ENCODE results near the gene NGLY1.

The NGLY1 gene, protein sequence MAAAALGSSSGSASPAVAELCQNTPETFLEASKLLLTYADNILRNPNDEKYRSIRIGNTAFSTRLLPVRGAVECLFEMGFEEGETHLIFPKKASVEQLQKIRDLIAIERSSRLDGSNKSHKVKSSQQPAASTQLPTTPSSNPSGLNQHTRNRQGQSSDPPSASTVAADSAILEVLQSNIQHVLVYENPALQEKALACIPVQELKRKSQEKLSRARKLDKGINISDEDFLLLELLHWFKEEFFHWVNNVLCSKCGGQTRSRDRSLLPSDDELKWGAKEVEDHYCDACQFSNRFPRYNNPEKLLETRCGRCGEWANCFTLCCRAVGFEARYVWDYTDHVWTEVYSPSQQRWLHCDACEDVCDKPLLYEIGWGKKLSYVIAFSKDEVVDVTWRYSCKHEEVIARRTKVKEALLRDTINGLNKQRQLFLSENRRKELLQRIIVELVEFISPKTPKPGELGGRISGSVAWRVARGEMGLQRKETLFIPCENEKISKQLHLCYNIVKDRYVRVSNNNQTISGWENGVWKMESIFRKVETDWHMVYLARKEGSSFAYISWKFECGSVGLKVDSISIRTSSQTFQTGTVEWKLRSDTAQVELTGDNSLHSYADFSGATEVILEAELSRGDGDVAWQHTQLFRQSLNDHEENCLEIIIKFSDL

DNA sequence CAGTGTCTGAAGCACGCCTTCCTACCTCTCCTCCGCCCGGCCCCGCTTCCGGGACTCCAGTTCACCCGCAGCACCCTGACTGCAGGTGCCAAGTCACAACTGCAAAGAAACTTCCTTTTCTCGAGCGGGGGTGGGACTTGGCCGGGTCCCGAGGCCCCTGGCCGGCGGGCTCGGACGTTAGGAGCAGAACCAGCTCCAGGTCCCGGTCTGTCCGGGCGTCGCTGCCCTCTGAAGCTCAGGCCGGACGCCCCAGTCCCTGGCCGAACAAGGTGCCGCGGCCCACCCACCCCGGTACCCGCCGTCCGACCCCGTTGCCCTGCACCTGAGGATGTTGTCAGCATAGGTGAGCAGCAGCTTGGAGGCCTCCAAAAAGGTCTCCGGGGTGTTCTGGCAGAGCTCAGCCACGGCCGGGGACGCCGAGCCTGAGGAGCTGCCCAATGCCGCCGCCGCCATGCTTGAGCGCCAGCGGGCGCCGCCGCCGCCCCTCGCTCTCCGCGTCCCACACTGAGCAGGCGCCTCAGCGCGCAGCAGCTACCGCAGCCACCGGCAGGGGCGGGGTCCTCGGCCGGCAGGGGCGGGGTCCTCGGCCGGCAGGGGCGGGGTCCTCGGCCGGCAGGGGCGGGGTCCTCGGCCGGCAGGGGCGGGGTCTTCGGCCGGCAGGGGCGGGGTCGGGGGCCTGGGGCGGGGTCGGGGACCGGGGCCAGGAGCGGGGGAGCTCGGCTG lies at the start of gene NGLY1:
Gene NGLY1 (minus strand): TSS at position 506 of the 723 bp plus-strand sequence. CDS start 53 bp downstream, at position 453.
- DNase-seq: peak; percentile 47

DNA sequence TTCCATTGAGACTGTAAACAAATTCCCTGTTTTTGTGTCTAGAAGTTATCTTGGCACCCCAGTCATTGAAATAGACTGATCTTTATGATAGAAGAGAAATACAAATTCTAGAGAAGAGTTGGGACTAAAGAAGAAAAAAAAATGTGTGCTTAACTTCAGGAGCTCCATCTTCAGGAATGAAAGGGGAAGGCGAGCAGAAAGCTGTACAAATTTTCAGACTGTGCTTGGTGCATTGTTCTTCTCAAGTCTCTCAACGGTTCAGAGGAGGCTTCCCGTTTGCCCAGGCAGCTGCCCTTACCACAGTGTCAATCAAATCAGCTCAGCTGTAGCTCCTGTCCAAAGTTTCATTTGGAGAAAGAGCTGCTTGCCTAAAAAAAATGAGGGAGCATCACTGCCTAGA lies 48.3 kb upstream of the NGLY1 start:
- no peak for DNase-seq

DNA sequence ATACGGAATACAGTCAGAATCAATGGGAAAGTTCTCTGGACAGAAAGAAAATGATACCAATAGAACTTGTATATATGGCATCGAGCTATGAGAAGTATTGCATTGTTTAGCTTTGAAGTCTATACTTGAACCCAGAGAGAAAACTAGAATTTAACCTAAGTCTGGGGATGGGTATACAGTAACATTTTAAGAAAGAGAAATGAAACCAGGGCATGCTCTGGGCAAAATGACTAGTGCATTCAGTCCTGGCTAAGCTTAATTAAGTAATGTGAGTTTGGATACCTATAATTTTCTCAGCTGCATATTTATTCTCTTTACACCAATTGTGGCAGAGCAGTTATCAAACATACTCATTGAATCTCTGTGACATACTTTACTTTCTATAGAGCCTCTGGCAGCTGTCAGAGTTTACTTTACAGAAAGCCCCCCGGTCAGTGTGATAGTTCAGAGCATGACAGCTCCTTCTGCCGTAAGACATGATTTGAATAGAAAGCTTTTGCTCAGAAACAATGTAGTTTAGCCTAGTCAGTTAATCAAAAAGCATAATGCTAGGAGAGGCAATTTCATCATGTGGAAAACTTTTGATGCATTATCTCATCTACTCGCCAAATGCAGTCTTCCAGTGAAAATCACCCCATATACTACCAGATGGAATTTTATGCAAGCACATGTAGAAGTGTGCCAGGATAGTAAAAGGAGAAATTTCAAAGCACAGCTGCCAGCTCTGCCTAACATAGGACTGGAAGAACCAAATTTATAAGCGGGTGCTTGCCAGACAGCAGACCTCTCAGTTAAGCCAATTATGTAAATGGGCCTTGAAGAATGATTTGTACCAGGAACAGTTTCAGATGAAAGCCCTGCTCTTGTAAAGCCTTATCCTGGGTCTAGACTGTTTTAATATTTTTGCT lies 47.4 kb upstream of the NGLY1 start:
- DNase-seq: no peak

DNA sequence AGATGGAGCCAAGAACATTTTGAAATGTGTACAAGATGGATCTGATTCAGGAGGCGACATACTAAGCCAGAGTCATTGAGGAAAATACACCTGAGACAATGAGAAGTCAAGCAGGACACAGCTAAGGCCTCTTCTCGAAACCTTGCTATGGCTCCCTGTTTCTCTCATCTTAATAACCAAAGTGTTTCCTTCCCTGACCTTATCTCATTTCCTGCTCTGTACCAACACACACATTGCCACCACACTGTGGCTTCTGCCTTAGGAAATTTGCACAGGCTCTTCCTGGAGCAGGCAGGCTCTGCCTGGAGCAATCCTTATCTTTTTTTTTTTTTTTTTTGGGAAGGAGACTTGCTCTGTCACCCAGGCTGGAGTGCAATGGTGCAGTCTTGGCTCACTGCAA lies 43.3 kb upstream of the NGLY1 start:
- DNase-seq: no peak

DNA sequence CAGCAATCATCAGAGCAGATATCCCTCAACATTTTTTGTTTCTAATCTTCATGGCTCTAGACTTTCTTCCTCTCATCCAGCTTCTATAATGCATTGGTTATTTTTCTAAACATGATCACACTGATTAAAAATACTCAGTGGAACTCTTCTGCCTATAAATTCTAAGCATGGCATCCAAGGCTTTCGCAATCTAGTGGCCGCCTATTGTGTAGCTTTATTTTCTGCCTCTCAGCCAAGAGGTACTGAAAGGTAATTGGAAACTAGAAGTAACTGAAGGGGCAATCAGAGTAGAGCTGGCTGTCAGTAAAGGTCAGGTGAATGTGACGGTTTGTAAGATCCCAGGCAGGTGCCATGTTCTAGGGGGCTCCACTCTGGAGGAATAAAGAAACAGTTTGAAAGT lies 40.1 kb upstream of the NGLY1 start:
- no peak for DNase-seq

DNA sequence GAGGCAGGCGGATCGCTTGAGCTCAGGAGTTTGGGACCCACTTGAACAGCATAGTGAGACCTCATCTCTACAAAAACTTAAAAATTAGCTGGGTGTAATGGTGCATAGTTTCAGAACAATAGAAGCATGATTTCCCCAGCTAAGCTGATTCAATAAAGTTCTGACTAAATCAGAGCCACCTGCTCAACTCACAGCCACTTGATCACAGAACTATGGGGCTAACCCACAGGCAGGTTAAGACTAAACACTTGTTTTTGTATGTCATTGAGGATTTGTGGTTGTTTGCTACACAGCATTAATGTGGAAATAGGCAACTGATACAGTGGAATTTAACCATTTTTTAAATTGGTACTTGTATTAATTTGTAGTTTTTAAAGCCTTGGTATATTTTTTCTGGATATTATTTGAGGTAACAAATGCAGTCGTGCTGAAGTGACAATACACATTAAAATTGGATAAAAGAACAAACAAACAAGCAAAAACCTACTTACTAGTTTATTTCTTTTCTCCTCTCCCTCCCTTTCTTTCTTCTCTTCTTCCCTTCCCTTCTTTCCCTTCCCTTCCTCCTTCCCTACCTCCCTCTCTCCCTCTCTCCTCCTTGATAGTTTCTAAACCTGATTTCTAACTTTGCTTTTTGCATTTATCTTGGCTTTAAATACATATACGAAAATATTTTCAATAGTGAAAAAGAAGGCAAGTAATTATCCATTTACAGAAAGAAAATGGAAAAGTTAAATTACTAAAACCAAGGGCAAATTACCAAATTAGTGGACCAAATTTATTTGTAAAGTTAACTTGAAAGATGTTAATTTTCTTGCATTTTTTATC lies 38.7 kb upstream of the NGLY1 start:
- DNase-seq: no peak

DNA sequence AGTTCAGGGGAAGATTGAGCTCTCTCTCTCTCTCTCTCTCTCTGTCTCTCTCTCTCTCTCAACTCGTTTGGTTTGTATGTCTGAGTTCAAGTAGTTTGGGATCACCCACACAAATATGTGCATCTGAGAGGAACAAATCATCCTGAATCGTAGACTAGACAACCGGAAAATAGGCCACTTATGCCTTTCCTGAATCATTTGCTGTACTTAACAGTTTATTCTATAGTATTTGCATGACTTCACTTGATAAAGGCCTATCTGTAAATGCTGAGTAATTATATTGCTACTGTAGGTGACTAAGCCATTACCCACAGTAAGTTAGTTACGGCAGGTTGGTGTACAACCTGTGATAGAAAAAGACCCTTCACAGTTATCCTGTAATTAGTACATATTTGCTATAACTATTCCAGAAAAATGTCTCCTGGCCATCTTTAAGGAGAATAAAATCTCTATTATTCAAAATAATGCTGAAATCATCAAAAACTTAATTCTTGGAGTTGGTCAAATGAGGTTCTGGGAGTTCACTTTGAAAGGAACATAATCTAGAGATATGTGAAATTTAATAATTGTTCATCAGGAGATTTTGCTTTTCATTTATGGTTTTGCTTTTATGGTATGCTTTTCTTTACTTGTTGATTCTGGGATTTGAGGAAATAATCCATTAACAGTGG lies 37.7 kb upstream of the NGLY1 start:
- DNase-seq: no peak

DNA sequence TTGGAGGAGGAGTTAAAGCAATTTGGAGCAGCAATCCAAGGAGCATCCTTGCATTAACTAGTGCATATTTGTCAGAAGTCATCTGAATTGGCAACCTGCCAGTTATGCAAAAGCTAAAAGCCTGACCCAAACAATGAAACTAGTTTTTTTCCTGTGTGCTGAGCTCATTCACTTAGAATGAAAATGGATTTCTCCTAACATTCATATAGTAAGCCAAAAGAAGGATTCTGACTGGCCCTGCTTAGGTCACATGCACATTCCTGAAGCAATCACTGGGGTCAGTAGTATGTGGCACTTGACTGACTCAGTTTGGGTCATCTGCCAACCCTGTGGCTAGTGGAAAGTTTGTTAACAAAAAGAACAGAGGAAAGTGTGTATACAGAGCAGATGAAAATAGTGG lies 37.1 kb upstream of the NGLY1 start:
- peak; percentile 9 for DNase-seq

DNA sequence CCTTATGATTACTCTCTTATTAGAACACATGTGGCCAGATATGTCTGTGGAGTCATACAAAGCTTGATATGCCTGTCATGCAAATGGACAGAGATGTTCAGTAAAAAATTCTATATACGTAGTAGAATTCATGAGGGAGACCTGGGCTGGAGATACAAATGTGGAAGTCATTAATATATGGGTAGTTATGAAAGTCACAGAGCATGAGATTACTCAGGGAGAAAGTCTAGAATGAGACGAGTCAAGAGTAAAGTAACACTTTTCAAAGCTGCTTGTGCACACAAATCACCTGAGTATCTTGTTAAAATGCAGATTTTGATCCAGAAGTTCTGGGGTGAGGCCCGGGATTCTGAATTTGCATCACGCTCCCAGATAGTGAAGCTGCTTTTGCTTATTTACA lies 35.1 kb upstream of the NGLY1 start:
- no peak for DNase-seq

DNA sequence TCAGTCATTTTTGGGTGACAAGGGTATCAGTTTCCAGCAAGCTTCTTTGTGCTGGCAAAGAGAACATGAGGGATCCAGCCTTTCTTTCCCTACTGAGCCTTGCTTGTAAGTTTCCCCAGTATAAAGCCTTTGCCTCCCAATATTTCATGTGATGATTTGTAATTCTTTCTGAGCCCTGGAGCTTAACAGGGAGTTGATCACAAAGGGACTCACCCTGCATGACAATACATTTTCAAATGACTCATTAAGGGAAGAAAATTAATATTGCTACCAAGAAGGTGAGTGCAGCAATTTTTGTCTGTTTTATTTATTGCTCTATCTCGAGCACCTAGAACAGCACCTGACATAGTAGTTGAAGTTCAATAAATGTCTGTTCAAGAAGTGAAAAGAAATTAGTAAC lies 34.4 kb upstream of the NGLY1 start:
- no peak for DNase-seq

DNA sequence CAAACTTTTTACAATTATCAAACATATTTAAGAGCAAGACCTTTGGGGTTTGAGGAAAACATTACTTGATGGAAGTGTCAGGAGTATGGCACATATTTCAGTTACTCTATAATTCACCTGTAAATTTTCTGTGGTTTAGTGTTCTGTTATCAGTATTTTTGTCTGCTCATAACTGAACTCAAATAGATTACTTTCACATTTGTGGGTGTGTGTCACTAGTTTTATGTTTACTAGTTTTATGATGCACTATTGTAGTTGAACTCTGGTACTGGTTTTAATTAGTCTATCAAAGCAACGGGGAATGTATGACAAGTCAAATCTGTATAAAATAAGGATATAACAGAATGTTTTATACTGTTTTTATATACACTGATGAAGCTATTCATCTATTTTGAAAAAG lies 33.9 kb upstream of the NGLY1 start:
- DNase-seq: no peak

DNA sequence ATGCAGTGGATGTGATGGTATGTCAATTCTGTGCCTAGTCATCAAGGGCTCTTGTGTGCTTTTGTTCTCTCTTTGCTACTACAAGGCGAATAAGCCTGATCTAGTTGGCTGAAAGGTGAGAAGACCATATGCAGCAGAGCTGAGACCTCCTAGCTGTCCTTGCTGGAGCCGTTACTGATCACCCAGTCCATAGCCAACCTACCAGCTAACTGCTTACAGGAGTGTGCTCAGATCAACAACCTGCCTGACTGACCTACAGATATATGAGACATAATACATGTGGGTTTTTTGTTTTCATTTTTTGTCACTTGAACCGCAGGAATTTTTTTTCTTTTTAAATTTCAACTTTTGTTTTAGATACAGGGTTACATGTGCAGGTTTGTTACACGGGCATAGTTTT lies 29.4 kb upstream of the NGLY1 start:
- no peak for DNase-seq

DNA sequence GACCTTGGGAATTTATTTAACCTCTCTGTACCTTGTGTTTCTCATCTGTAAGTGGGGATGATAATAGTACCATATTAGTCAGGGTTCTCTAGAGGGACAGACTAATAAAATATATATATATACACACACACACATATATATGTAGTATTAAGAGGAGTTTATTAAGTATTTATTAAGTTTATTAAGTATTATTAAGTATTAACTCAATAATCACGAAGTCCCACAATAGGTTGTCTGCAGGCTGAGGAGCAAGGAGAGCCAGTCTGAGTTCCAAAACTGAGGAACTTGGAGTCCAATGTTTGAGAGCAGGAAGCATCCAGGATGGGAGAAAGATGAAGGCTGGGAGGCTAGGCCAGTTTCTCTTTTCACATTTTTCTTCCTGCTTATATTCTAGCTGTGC lies 21.4 kb upstream of the NGLY1 start:
- no peak for DNase-seq

DNA sequence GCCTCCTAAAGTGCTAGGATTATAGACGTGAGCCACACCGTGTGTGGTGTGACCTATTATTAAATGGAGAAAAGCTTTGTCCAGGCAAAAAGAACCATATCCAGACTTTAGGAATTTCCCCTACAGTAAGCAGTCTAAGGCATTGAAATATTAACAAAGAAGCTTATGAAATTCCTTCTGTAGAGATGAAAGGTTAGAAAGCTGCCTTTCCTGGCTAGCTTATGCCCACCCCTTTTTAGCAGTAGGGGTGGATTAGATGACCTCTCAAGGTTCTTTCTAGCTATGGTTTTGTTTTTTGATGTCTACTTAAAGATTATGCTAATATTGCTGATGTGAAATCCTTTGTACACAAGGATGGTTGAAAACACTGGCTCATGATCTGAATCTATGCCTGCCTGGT lies 20.6 kb upstream of the NGLY1 start:
- DNase-seq: no peak

DNA sequence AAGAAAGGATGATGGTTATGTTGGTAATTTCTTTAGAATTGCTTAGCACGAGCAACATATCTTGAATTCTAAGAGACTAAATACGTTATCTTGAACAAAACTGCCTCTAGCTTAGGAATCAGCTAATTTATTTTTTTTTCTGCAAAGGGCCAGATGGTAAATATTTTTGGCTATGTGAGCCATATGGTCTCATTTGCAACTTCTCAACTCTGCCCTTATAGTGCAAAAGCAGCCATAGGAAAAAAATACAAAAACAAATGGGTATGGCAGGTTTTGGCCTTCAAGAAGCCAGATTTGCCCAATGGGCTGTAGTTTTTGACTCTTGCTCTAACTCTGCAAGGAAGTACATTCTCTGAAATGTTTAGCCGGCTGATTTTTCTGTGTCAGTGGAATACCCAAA lies 18.5 kb upstream of the NGLY1 start:
- DNase-seq: no peak

DNA sequence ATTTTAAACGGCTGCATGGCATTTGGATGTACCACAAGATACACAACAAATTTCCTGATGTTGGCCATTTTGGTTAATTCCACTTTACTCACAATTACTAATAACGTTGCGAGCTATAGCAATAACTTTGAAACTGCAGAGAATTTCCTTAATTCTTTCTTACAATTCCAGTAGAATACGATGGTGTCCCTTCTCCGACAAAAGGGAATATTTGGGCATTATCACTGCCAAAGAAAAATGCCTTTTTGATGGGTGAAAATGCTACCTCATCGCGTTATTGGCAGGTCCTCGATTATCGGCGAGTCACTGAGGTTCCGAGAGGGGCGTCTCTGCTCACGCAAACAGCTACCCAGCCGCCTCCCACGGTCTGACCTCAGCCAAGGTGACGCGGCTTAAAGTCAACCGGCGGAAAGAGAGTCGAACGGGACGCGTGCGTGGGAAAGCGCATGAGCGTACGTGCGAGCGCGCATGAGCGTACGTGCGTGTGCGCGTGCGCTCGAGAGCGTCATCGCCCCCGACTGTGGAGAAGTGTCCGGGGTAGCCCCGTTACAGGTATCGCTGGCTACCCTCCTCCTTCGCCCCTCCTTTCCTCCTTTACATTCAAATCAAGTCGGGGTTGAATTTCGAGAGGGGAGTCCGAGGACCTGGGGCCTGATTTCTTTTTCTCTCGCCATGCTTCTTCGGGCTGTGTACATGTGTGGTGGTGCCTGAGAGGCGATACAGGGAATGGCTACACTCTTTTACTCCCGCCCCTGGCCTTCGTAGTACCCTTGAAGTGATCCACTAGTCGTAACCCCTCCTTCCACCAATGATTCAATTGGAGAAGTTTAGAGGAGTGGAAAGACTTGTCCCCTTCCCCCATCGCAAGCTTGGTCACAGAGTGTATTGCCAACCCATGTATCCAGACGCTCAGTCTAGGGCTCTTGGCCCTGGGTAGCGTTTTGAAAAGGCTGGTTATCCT lies 6.6 kb upstream of the NGLY1 start, which contains the start of gene OXSM:
Gene OXSM (plus strand): TSS at position 495 of the 961 bp plus-strand sequence. CDS start 931 bp downstream, outside the sequence.
- peak; percentile 75 for DNase-seq

DNA sequence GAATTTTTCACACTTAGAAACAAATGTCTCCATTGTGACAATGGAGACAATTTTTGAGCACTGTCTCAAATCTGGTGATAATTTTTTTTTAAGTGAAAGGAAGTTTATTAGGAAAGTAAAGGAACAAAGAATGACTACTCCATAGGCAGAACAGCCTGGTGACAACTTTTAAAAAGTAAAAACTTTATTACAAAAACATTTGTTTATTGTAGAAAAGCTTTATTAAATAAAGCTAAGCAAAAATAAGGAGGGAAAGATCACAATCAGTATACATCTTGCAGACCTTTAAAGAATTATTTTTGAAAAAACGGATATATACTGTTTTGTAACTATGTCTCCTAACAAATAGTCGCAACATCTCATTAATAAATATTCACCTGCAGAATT lies 6.0 kb upstream of the NGLY1 start:
- DNase-seq: no peak

DNA sequence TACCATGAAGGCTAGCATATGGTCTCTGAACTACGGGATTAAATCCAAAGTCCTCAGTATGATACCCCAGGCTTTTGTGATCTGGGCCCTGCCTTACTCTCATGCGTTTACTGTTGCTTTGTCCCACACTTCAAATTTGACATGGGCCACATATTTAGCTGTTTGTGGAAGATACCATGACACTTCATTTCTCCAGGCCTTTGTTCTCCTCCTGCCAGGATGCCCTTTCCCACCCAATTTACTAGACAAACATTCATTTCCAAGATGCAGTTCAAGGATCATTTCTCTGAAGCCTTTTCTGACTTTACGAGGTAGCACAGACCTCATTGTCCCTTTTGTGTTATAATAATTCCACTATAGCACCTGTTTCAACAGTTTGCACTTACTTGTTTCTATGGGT lies 4.4 kb upstream of the NGLY1 start:
- no peak for DNase-seq

DNA sequence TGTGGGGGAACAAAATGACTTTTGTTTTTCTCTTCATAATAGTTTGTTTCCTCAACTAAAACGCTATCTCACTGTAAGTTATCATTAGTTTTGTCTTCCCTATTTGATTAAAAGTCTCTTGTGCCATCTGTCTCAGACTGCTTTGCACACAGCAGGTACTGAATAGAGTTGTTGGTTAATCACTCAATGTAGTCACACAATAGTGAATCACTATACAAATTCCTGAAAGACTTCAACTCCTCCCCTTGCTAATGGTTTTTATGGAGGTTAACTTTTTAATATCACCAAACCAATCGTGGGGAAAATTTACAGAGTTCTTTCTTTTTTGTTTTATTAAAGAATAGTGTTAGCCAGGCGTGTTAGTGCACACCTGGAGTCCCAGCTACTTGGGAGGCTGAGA lies 2.6 kb upstream of the NGLY1 start:
- no peak for DNase-seq

DNA sequence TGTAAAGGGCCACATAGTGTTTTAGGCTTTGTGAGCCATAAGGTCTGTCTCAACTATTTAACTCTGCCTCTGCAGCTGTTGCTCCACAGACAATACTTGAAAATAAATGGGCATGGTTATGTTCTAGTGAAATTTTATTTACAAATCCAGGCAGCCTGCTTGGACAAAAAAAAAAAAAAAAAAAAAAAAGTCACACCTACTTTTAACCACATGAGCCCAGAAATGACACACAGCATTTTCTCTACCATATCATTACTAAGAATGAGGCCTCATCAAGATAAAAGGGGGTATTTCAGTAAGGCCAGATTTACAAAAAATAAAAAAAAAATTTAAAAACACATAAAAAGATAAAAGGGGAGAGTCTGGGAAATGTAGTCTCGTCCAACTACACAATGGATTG lies 1.7 kb upstream of the NGLY1 start:
- DNase-seq: no peak

Data from NCI-H1105 (cell line).